ENCODE measurements around the gene CCDC81.

The CCDC81 gene

GRCh38 chr11:86440843-86441242 is 66.2 kb downstream of the CCDC81 start:
- no peak for DNase-seq (ENCODE audit: low read depth)

- no peak for DNase-seq (ENCODE audit: low read depth)
Observed at GRCh38 chr11:86442420-86442819, 67.7 kb downstream of the CCDC81 start.

GRCh38 chr11:86442827-86443226 is 68.1 kb downstream of the CCDC81 start:
- DNase-seq (ENCODE audit: low read depth): no peak

GRCh38 chr11:86443415-86443814 is 68.7 kb downstream of the CCDC81 start:
- DNase-seq (ENCODE audit: low read depth): no peak

GRCh38 chr11:86444981-86445380 is 70.3 kb downstream of the CCDC81 start:
- DNase-seq (ENCODE audit: low read depth): no peak

GRCh38 chr11:86446163-86446923 is 71.7 kb downstream of the CCDC81 start:
- DNase-seq (ENCODE audit: low read depth): no peak

- no peak for DNase-seq (ENCODE audit: low read depth)
Observed at GRCh38 chr11:86446924-86447285, 72.2 kb downstream of the CCDC81 start.

GRCh38 chr11:86447763-86448480 is 73.2 kb downstream of the CCDC81 start:
- DNase-seq (ENCODE audit: low read depth): no peak

GRCh38 chr11:86449993-86450629 is 75.4 kb downstream of the CCDC81 start:
- DNase-seq (ENCODE audit: low read depth): no peak

- DNase-seq (ENCODE audit: low read depth): no peak
Observed at GRCh38 chr11:86453290-86454030, 78.8 kb downstream of the CCDC81 start.

- peak; percentile 30 for DNase-seq (ENCODE audit: low read depth)
Observed at GRCh38 chr11:86456075-86456939, 81.6 kb downstream of the CCDC81 start.

GRCh38 chr11:86458294-86459001 is 83.8 kb downstream of the CCDC81 start:
- DNase-seq (ENCODE audit: low read depth): no peak

- no peak for DNase-seq (ENCODE audit: low read depth)
Observed at GRCh38 chr11:86459002-86459385, 84.3 kb downstream of the CCDC81 start.

GRCh38 chr11:86459682-86460460 is 85.2 kb downstream of the CCDC81 start:
- no peak for DNase-seq (ENCODE audit: low read depth)

GRCh38 chr11:86460461-86461385 is 86.0 kb downstream of the CCDC81 start:
- no peak for DNase-seq (ENCODE audit: low read depth)

- DNase-seq (ENCODE audit: low read depth): no peak
Observed at GRCh38 chr11:86461892-86462291, 87.2 kb downstream of the CCDC81 start.

- DNase-seq (ENCODE audit: low read depth): no peak
Observed at GRCh38 chr11:86463120-86463519, 88.4 kb downstream of the CCDC81 start.

GRCh38 chr11:86463955-86464354 is 89.3 kb downstream of the CCDC81 start:
- DNase-seq (ENCODE audit: low read depth): no peak

All from activated T-helper 1 cell treated with Interleukin-2 at 50 U/mL for 16 hours (primary cell).